Left ventricle myocardium inferior (tissue), 1 donor: ENCODE data around the gene DHDDS. TPM values are rescaled to one million over a fixed set of nuclear protein-coding genes. Genes with fewer than 3 reads are reported as not detected.
A peak's percentile ranks its signal among the peaks of the same experiment; 100 is the strongest.
"Not testable (repeated sequence)": the region's sequence is repeated elsewhere in the genome, so short reads cannot be mapped to it uniquely, and the experiment has no call there.

Experiments
- DNase-seq: peaks from one replicate; pipeline ENCODE4 v3.0.0-alpha.2; 2020
- H3K27ac ChIP-seq: fragments of 200-600 bp; replicated peaks from 2 replicates; pipeline ENCODE4 v1.8.0; 2021
- H3K27me3 ChIP-seq: fragments of 200-600 bp; 2 replicates; pipeline ENCODE4 v1.8.0; 2021; ENCODE audit warnings: low read depth
- H3K36me3 ChIP-seq: fragments of 200-600 bp; 2 replicates; pipeline ENCODE4 v1.8.0; 2021
- H3K4me1 ChIP-seq: fragments of 200-600 bp; 2 replicates; pipeline ENCODE4 v1.8.0; 2021
- H3K4me3 ChIP-seq: fragments of 200-600 bp; 2 replicates; pipeline ENCODE4 v1.8.0; 2021; ENCODE audit warnings: mild to moderate bottlenecking, moderate library complexity
- H3K9me3 ChIP-seq: fragments of 200-600 bp; replicated peaks from 2 replicates; pipeline ENCODE4 v1.8.0; 2021
- CTCF ChIP-seq: fragments of 200-600 bp; IDR thresholded peaks from 2 replicates; pipeline ENCODE4 v1.8.0; 2021; ENCODE audit warnings: antibody characterized with exemption, mild to moderate bottlenecking, borderline replicate concordance
- intact Hi-C: fragments of 100-400 bp; cut with micrococcal nuclease; formaldehyde crosslinking; loops from one replicate; pipeline ENCODE4 v1.11.0; 2022
- long read RNA-seq: library from polyadenylated mRNA; unstranded; transcript quantifications from one replicate; pipeline ENCODE4 v2.0.0, GENCODE V29; 2021
- total RNA-seq: library from RNA; stranded (reverse); fragmentation: NEBNext Ultra II Directional; extraction: Animal tissue kit (Norgen Biotek cat#: 25700); gene quantifications from one replicate; pipeline ENCODE4 v1.2.1, GENCODE V29; 2021
- donor health status: DM: no; HTN: yes; CAD: no; lungs with severe emphysema.

Gene DHDDS
- 27.9 TPM for total RNA-seq
- long read RNA-seq, transcript DHDDS-201 (9 exons, 1,403 nt): major isoform, 8 of 45 reads
- long read RNA-seq, partial matches to known transcripts: 7 of 45 reads
- long read RNA-seq, other reads (novel, unspliced or antisense): 23 of 45 reads

GRCh38 chr1:26431979-26432695 is at the start of gene DHDDS:
Gene DHDDS (plus strand): TSS chr1:26432321. CDS start chr1:26432946, 625 bp downstream.
- peak within 1 kb of the TSS; percentile 88 for H3K27ac ChIP-seq
- TF ChIP-seq CTCF: no peak

GRCh38 chr1:26384076-26384475 is 48.0 kb upstream of the DHDDS start:
- H3K27ac ChIP-seq: no peak overlapping the region
- intact Hi-C loops: no loop called here
- H3K9me3 ChIP-seq: no peaks in the 10 kb centered on the region
- H3K4me3 ChIP-seq: no peak overlapping the region
- H3K36me3 ChIP-seq: no peaks in the 10 kb centered on the region
- TF ChIP-seq CTCF: no peak
- no peak for DNase-seq
- peaks cover 84% of the 10 kb centered on the region for H3K27me3 ChIP-seq
- H3K4me1 ChIP-seq: no peaks in the 10 kb centered on the region

More at GRCh38 chr1:26431979-26432695, at the start of gene DHDDS:
- H3K4me1 ChIP-seq: peaks cover 27% of the 10 kb centered on the region
- H3K4me3 ChIP-seq: peak within 1 kb of the TSS; percentile 88
- peaks cover 30% of the 10 kb centered on the region for H3K36me3 ChIP-seq
- no peaks in the 10 kb centered on the region for H3K9me3 ChIP-seq
- DNase-seq: peak; percentile 98
- intact Hi-C loops: no loop called here
- H3K27me3 ChIP-seq: no peaks in the 10 kb centered on the region

- H3K27ac ChIP-seq, H3K4me3 ChIP-seq, DNase-seq, intact Hi-C loops, H3K4me1 ChIP-seq, H3K9me3 ChIP-seq, H3K36me3 ChIP-seq: not testable (repeated sequence)
- peaks cover 84% of the 10 kb centered on the region for H3K27me3 ChIP-seq
Measured at GRCh38 chr1:26385063-26385462, 47.1 kb upstream of the DHDDS start.

GRCh38 chr1:26387447-26387846 is 44.7 kb upstream of the DHDDS start:
- no peak overlapping the region for H3K4me3 ChIP-seq
- TF ChIP-seq CTCF: no peak
- peaks cover 90% of the 10 kb centered on the region for H3K27me3 ChIP-seq
- H3K27ac ChIP-seq: no peak overlapping the region
- H3K9me3 ChIP-seq: no peaks in the 10 kb centered on the region
- DNase-seq: no peak
- no peaks in the 10 kb centered on the region for H3K36me3 ChIP-seq
- no peaks in the 10 kb centered on the region for H3K4me1 ChIP-seq
- intact Hi-C loops: no loop called here

- no peak for DNase-seq
- Histone ChIP-seq H3K36me3 (no peaks in the 10 kb centered on the region), H3K27ac (no peak overlapping the region), H3K4me3 (no peak overlapping the region), H3K27me3 (peaks cover 82% of the 10 kb centered on the region), H3K4me1 (no peaks in the 10 kb centered on the region), H3K9me3 (no peaks in the 10 kb centered on the region)
- intact Hi-C loops: no loop called here
- no peak for TF ChIP-seq CTCF
Measured at GRCh38 chr1:26388791-26389445, 43.2 kb upstream of the DHDDS start.
